Ovary (tissue), 3 donors: ENCODE data around the gene SMG6.

Experiments
- EP300 ChIP-seq: sonication (generic); formaldehyde crosslinking; IDR thresholded peaks from one replicate; pipeline ENCODE4 v1.6.1; 2017; ENCODE audit warnings: antibody characterized with exemption
- POLR2A ChIP-seq: fragments of 450-650 bp; IDR thresholded peaks from one replicate; pipeline ENCODE4 v1.6.1; 2017; ENCODE audit warnings: antibody characterized with exemption, mild to moderate bottlenecking, moderate library complexity
- TF ChIP-seq, protein P1 (sequence below), 3 donors: fragments of 450-650 bp in 2 of 3; fragments of 200-600 bp in 1 of 3; IDR thresholded peaks; one replicate each; pipeline versions ENCODE4 v1.5.1 to v1.8.0; 2016 to 2022; ENCODE audit warnings: antibody characterized with exemption in 3 of 3, mild to moderate bottlenecking in 1 of 3
- donor health status: DM: no; HTN: no; CAD: no.

DNA sequence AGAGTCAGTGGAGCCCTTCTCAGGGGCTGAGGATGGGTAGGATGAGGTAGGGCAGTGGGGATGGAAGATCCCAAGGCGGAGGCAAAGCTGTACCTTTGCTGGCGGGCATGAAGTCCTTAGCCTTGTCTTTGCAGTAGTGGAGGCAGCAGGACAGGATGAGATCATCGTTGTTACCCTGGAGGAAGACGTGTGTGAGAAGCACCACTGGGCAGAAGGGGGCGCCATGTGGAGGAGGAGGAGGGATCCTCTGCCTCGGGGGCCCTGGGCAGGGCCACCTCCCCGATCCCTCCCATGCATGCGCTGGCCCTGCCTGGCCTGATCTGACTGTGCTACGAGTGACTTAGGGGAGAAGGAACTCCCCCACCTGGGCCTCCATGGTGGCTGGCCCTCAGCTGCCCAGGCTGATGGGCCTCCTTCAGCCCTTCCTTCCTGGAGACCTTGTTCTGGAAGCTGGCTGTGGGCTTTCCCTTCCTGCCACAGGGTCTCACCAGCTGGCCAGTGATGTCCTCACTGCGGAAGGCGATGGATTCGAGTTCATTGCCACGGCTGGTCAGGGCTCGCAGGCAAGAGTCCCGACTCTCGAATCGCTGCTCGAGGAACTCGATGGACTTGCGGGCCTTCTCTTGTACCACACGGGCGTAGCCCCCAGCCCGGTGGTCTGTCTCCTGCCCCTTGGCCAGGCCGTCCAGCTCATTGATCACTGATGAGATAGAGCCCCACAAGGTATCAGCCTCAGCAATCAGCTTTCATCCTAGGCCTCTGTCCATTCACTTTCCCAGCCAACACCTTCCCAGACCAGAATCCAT is 238.4 kb downstream of the SMG6 start:
- TF ChIP-seq, protein P1, sequence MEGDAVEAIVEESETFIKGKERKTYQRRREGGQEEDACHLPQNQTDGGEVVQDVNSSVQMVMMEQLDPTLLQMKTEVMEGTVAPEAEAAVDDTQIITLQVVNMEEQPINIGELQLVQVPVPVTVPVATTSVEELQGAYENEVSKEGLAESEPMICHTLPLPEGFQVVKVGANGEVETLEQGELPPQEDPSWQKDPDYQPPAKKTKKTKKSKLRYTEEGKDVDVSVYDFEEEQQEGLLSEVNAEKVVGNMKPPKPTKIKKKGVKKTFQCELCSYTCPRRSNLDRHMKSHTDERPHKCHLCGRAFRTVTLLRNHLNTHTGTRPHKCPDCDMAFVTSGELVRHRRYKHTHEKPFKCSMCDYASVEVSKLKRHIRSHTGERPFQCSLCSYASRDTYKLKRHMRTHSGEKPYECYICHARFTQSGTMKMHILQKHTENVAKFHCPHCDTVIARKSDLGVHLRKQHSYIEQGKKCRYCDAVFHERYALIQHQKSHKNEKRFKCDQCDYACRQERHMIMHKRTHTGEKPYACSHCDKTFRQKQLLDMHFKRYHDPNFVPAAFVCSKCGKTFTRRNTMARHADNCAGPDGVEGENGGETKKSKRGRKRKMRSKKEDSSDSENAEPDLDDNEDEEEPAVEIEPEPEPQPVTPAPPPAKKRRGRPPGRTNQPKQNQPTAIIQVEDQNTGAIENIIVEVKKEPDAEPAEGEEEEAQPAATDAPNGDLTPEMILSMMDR (IDR thresholded peaks at IDR 0.05) = no peak
- TF ChIP-seq EP300 (no peak), POLR2A (no peak)
